Hematopoietic multipotent progenitor cell treated with erythropoietin and hydrocortisone succinate and interleukin-3 and kit ligand, for 6 days (in vitro differentiated cells): ENCODE results near the gene SMIM7.

Source experiments
- DNase-seq: peaks from one replicate; pipeline ENCODE4 v3.0.0-alpha.2; 2015

The SMIM7 gene

DNA sequence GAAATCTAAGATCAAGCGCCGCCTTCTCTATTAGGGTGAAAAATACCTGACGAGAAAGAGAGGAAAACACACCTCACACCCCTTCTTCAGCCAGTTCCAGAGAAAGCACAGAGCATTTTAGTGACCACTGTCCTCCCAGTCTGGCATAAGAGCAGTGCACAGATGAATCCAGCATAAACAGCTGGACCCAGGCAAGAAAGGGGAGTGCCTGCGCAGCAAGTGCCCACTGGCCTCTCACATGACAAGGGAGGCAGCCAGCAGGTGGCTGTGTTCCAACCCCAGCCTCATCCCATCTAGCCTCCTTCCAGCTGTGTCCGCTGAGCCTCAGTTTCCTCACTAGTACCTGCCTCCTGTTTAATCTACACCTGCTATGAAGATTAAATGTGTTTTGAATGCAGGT lies 39.9 kb downstream of the SMIM7 start:
- no peak for DNase-seq

DNA sequence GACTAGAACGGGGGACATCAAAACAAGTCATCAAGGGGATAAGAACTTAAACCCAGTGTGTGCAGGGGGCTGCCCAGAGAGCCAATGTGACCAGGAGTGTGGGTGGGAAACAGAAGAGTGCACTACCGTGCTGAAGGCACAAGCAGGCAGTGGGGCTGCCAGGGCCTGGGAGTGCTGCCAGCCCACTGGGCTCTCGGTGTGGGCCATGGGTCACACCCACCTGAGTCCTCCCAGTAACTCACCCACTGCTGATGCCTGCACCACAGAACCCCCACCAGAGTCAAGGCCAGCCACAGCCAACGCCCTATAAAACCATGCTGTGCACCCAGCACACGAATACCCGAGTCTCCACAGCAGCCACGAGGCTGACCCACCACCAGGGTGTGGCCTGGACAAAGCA lies 40.5 kb downstream of the SMIM7 start:
- DNase-seq = peak; percentile 56

DNA sequence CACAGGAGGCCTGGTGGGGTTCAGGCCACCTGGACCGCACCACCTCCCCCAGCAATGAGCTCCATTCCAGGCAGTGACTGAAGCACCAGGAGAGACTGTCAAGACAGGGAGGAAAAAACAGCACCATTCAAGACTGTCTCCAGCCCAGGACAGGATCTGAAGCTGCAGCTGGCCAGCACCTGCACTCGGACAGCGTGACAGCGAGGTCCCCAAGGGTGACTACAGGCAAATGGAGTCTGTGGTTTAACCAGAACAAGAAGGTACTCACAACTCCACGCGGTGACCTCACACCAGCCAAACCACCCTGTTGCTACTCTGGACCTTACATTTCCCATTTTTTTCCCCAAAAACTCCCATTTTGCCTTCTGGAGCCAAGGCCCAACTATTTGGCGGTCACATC lies 41.7 kb downstream of the SMIM7 start:
- DNase-seq = no peak

- DNase-seq = no peak
Measured at GRCh38 chr19:16615808-16616207, 44.1 kb downstream of the SMIM7 start.

- no peak for DNase-seq
Measured at GRCh38 chr19:16614941-16615340, 45.0 kb downstream of the SMIM7 start.

GRCh38 chr19:16613841-16614240 lies 46.1 kb downstream of the SMIM7 start:
- no peak for DNase-seq

- no peak for DNase-seq
Measured at GRCh38 chr19:16612636-16613035, 47.3 kb downstream of the SMIM7 start.

DNA sequence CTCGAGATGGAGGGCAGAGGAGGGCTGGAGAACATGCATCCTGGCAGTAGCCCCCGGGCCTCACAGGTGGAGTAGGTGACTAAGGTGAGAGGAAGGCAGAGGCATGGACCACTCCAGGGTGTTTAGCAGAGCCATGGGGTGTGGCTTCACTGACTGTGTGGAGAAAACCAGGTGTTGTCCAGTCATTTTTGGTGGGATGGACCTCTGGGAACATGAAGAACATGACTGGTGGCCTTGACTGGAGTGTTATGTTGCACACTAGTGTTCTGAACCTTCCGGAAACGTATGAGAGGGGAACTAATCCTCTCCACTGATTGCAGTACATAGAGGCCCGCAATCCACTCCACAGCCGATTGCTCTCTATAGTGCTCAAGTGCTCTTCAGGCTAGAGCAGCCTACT lies 48.8 kb downstream of the SMIM7 start:
- no peak for DNase-seq

GRCh38 chr19:16609511-16610200 lies 50.3 kb downstream of the SMIM7 start:
- no peak for DNase-seq

- DNase-seq = peak; percentile 73
Measured at GRCh38 chr19:16608290-16608739, 51.6 kb downstream of the SMIM7 start.

DNA sequence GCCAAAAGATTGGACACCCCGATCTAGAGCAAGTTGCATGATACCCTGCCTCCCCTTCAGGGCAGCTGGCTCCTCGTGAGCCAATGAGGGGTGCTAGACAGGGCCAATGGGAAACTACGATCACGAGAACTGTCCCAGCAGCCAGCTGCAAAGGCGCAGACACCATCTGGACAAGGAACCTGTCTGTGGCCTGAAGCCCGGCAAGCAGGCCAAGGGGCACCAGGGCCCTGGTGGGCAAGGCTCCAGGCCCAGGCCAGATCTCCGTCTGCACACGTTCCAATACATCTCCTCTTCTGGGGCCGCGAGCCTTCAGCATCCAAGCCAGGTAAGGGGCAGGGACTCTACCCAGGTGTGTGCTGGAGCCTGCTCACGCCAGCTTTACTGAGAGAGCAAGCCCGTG lies 52.1 kb downstream of the SMIM7 start:
- DNase-seq = no peak

- DNase-seq = no peak
Measured at GRCh38 chr19:16605553-16605994, 54.4 kb downstream of the SMIM7 start.

DNA sequence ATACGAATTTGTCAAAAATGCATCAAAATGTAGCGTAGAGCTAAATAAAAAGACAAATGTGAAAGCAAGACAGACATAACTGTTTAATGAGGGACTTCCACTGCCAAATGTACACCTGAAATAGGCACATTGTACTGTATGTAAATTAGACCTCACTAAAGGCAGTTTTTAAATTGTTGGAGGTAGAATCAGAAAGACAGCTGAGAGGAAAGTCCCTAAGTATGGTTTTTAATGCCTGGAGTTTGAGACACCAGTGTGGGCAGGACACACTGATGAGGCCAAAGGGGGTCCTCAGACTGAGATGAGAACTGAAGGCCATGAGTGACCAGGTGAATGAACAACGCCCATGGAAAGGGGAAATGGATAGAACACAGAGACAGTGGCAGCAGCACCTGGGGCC lies 54.8 kb downstream of the SMIM7 start:
- no peak for DNase-seq

- DNase-seq = no peak
Measured at GRCh38 chr19:16604615-16605014, 55.3 kb downstream of the SMIM7 start.

DNA sequence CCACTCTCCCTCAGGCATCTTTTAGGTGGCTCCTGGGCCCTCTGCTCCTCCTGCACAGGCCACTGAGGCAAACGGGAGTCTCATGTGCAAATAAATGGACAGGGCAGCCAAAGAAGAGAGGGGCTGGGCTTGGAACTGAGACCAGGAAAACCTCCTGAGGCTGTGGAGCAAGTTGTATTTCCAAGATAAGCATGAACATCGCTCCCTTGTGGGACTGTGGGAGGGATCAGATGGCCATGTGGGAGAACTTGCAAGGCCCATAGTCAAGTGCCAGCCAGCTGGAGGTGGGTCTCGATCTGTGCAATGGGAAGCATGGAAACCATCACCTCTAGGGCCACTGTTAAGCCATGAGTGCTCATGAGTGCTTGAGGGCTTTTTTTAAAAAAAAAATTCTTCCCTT lies 56.9 kb downstream of the SMIM7 start:
- DNase-seq = no peak

- no peak for DNase-seq
Measured at GRCh38 chr19:16601378-16602052, 58.4 kb downstream of the SMIM7 start.

DNA sequence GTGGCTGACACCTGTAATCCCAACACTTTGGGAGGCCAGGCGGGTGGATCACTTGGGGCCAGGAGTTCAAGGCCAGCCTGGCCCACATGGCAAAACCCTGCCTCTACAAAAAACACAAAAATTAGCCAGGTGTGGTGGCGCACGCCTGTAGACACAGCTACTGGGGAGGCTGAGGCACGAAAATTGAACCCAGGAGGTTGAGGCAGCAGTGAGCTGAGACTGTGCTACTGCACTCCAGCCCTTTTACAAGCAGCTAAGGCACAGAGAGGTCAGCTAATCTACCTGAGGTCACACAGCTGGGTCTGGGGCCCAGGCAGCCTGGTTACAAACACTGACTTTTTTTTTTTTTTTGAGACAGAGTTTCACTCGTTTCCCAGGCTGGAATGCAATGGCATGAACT lies 59.1 kb downstream of the SMIM7 start:
- no peak for DNase-seq

- no peak for DNase-seq
Measured at GRCh38 chr19:16599655-16600346, 60.1 kb downstream of the SMIM7 start.

DNA sequence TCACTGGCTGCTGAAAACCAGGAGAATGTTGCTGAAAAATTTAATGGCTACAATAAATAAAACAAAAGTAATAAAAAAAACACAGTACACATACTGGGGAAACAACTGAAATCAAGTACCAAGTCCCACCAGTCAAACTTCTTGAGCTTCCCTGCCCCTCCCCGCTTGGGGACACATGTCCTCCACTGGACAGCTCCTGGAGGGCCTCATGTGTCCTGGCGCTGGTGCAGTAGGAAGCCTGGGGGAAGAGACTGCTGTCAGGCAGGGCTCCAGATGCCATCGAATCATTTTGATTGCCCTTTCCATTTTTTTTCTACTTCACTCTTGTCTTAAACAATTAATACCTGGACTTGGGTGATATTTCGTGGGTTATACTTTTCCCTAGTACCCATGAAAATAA lies 61.1 kb downstream of the SMIM7 start:
- no peak for DNase-seq

GRCh38 chr19:16596399-16596798 lies 63.5 kb downstream of the SMIM7 start:
- DNase-seq = no peak
